Measurements from ENCODE around the gene TSGA10.
A peak's percentile ranks its signal among the peaks of the same experiment; 100 is the strongest.

TSGA10 gene

DNA sequence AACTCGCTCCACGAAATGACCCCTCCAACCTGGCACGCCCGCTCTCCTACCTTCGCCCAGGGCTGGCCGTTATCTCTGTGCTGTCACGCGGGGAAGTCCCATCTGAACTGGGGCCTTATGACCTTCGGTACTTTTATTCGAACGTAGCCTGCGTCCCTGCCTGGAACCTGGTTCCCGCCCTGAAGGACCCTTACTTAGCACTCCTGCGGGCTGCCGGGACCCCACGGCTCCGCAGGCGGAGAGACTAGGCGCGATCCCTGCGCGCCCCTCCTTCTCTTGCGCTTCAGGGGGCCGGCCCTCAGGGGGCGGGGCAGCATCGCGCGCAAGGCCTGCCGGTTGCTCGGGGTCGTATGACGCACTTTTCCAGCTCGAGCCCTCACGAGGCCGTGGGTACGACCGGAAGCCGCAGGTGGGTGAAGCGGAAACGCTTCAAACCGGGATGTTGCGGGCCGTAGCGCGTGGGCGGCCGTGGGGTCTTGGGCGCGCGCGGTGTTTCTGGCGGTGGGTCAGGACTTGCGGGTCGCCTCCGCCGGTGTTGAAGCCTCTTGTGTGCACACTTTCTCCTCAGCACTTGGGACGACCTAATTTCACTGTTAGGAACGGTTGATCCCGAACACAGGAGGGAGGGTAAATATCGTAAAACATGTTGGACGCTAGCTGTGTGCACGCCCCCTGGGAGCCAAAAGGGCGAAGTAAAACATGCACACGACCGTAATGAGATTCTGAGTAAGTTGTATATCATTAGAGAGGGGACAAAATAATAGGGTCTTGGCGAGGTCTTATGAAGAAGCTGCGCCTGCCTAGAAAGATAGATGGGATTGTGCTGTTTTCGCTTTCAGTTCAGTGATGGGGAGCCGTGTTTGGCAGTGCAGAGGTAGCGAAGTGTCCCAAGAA is at the start of gene TSGA10, which contains the start of gene LIPT1 (continued):
- TF ChIP-seq KLF10 (tag by site-specific recombination; IDR thresholded peaks at IDR 0.05) (peak; percentile 85), WT1 (tag by site-specific recombination; IDR thresholded peaks at IDR 0.05) (no peak; the same call in 1 of the 2 replicates), KLF9 (tag by site-specific recombination; IDR thresholded peaks at IDR 0.05; ENCODE audit: low read depth) (peak; percentile 91), ZFP37 (tag by site-specific recombination; IDR thresholded peaks at IDR 0.05) (peak; percentile 72; the same call in 1 of the 2 replicates), EGR2 (tag by site-specific recombination; IDR thresholded peaks at IDR 0.05; ENCODE audit: low read depth) (peak; percentile 92), SP3 (tag by site-specific recombination; IDR thresholded peaks at IDR 0.05) (peak; percentile 93), ZBTB44 (tag by site-specific recombination; IDR thresholded peaks at IDR 0.05) (0 out of 2 replicates have a peak, but pooled peaks have one; percentile 20), ZFHX2 (tag by site-specific recombination; conservative IDR thresholded peaks at IDR 0.05) (peak; percentile 94), ZNF518A (tag by site-specific recombination; conservative IDR thresholded peaks at IDR 0.05; ENCODE audit: low read depth) (peak; percentile 74), PRDM10 (tag by site-specific recombination; IDR thresholded peaks at IDR 0.05) (peak; percentile 89), YY1 (tag by site-specific recombination; IDR thresholded peaks at IDR 0.05) (no peak)

- ChIA-PET CTCF (no interaction called here), POLR2A (no interaction called here)
- no peak overlapping the region for H3K4me3 ChIP-seq (ENCODE audit: low read depth, low read length)
- H3K9me3 ChIP-seq (ENCODE audit: control insufficient read depth, insufficient read depth, low read depth, low read length) = no peaks in the 10 kb centered on the region
- H3K36me3 ChIP-seq (ENCODE audit: control insufficient read depth in 2 of 2, insufficient read depth in 1 of 2, low read length in 2 of 2) = peaks cover 3 to 31% of the 10 kb centered on the region in 2 experiments; a peak in 2 of 3 replicates
- no peak for TF ChIP-seq ZNF701 (tag by site-specific recombination; IDR thresholded peaks at IDR 0.05)
- TF ChIP-seq PRDM10 (tag by site-specific recombination; IDR thresholded peaks at IDR 0.05) = 0 out of 2 replicates have a peak, but pooled peaks have one; percentile 18
- no peak overlapping the region for H3K27ac ChIP-seq (ENCODE audit: extremely low read depth, low read depth, low read length)
- no peaks in the 10 kb centered on the region for H3K4me1 ChIP-seq (ENCODE audit: control insufficient read depth, insufficient read depth, low read length)
These were observed 47.4 kb upstream of the TSGA10 start for GRCh38 chr2:99201959-99202678.
